GM10847 (cell line): Measurements from ENCODE around the gene FRAS1.

Source experiments
- POLR2A ChIP-seq: IDR thresholded peaks from 2 replicates; pipeline ENCODE4 v1.6.1; 2011; ENCODE audit not compliant: insufficient read length; ENCODE audit errors: extremely low read depth

Gene FRAS1

GRCh38 chr4:78551420-78552351 lies 494.6 kb downstream of the FRAS1 start, which contains the start of gene ANXA3:
Gene ANXA3 (plus strand): TSS chr4:78551770. CDS start chr4:78554474, 2,704 bp downstream.
- TF ChIP-seq POLR2A = no peak

GRCh38 chr4:78552389-78553042 lies 495.4 kb downstream of the FRAS1 start:
- TF ChIP-seq POLR2A = no peak

GRCh38 chr4:78553043-78553396 lies 495.9 kb downstream of the FRAS1 start:
- no peak for TF ChIP-seq POLR2A

- TF ChIP-seq POLR2A = no peak
Observed at GRCh38 chr4:78553529-78554060, 496.5 kb downstream of the FRAS1 start.

GRCh38 chr4:78556665-78557064 lies 499.5 kb downstream of the FRAS1 start:
- no peak for TF ChIP-seq POLR2A

GRCh38 chr4:78557841-78558240 lies 500.7 kb downstream of the FRAS1 start:
- no peak for TF ChIP-seq POLR2A

GRCh38 chr4:78558410-78558809 lies 501.3 kb downstream of the FRAS1 start:
- no peak for TF ChIP-seq POLR2A

GRCh38 chr4:78560296-78560963 lies 503.3 kb downstream of the FRAS1 start:
- no peak for TF ChIP-seq POLR2A

- no peak for TF ChIP-seq POLR2A
Observed at GRCh38 chr4:78561677-78562076, 504.6 kb downstream of the FRAS1 start.

- no peak for TF ChIP-seq POLR2A
Observed at GRCh38 chr4:78562687-78563086, 505.6 kb downstream of the FRAS1 start.

- TF ChIP-seq POLR2A = no peak
Observed at GRCh38 chr4:78565971-78566372, 508.8 kb downstream of the FRAS1 start.

- TF ChIP-seq POLR2A = no peak
Observed at GRCh38 chr4:78566834-78567499, 509.8 kb downstream of the FRAS1 start.

- no peak for TF ChIP-seq POLR2A
Observed at GRCh38 chr4:78567500-78568060, 510.5 kb downstream of the FRAS1 start.

GRCh38 chr4:78568640-78569305 lies 511.6 kb downstream of the FRAS1 start:
- TF ChIP-seq POLR2A = no peak
